ENCODE measurements around the gene ROGDI.
"Not testable (repeated sequence)": the region's sequence is repeated elsewhere in the genome, so short reads cannot be mapped to it uniquely, and the experiment has no call there.

The ROGDI gene

DNA sequence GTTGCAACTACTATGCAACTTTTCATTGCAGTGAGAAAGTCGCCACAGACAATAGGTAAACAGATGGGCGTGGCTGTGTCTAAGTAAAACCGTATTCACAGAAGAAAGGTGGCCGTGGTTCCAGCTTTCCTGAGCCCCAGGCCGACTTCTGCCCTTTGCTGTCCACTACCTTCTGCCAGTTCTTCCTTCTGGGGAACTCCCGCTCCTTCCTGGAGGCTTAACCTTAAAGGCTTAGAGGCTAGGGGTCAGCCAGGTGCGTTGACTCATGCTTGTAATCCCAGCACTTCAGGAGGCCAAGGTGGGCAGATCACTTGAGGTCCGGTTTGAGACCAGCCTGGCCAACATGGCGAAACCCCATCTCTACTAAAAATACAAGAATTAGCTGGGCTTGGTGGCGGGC, 12.2 kb downstream of the ROGDI start:
- DNase-seq = no peak

GRCh38 chr16:4788910-4789309, 13.5 kb downstream of the ROGDI start:
- DNase-seq = no peak

- no peak for DNase-seq
Measured at GRCh38 chr16:4788489-4788889, 13.9 kb downstream of the ROGDI start.

DNA sequence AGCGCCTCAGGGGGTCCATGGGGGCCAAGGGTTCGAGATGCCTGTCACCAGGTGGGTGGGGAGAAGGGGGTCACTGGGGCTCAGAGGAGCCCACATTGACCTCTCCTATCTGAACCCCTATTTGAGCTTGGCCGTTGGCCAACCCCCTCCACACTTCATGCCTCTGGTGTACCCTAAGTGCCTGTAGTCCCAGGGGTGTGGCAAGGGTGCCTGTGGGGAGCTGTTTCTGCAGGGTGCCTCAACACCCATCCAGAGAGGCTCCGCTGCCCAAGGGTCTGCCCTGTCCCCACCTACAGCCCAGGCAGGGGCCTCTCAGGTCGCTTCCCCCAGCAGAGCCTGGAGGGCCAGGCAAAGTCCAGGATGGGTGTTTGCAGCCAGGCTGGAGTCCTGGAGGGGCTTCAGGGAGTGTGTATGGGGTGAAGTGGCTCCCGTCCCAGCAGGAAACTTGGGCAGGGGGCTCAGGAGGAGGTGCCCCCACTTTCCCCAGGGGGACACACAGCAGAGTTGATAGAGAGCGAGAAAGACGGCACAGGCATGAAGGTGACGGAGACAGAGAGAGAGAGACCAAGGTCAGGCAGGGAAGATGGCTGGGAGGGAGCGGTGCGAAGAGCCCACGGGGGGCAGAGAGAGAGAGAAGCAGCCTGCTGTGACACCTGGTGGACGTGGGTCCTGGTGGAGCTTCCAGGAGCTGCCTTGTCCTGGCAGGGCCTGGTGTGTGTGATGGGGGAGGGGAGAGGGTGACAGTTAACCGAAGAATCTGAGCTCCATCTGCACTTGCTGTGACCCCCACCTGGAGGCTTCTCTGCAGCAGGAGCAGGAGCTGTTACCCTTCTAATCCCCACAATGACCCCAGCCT, 14.6 kb downstream of the ROGDI start, which contains the start of gene SEPTIN12:
TSS of gene SEPTIN12 (minus strand) at position 719 of the 856 bp plus-strand sequence. CDS start at position 19, 700 bp downstream.
- DNase-seq = no peak

GRCh38 chr16:4787068-4787467, 15.4 kb downstream of the ROGDI start:
- DNase-seq = no peak

DNA sequence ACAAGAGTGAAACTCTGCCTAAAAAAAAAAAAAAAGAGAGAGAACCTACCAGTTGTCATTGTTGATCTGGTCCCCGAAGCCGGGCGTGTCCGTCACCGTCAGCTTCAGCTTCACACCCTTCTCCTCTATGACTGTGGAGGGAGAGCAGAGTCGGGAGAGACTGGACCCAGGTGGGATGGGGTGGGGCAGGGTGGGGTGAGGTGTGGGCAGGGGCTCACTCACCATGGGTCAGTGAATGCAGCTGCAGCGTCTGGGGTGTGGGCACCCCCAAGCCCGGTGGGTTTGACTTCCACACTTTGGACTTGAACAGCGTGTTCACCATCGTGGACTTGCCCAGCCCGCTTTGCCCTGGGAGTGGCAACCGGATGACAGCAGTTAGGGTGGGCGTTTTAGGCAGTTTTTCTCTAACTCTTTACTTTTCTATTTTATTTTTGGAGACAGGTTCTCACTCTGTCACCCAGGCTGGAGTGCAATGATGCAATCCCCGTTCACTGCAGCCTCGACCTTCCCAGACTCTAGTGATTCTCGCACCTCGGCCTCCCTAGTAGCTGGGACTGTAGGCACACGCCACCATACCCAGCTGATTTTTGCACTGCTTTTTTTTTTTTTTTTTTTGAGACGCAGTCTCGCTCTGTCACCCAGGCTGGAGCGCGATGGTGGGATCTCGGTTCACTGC, 16.5 kb downstream of the ROGDI start:
- DNase-seq = no peak

GRCh38 chr16:4784444-4784987, 17.9 kb downstream of the ROGDI start:
- not testable (repeated sequence) for DNase-seq

GRCh38 chr16:4783951-4784336, 18.5 kb downstream of the ROGDI start:
- DNase-seq = no peak

- DNase-seq = no peak
Measured at GRCh38 chr16:4783251-4783950, 19.0 kb downstream of the ROGDI start.

- DNase-seq = no peak
Measured at GRCh38 chr16:4780235-4780634, 22.2 kb downstream of the ROGDI start.

GRCh38 chr16:4778050-4778392, 24.4 kb downstream of the ROGDI start:
- no peak for DNase-seq

DNA sequence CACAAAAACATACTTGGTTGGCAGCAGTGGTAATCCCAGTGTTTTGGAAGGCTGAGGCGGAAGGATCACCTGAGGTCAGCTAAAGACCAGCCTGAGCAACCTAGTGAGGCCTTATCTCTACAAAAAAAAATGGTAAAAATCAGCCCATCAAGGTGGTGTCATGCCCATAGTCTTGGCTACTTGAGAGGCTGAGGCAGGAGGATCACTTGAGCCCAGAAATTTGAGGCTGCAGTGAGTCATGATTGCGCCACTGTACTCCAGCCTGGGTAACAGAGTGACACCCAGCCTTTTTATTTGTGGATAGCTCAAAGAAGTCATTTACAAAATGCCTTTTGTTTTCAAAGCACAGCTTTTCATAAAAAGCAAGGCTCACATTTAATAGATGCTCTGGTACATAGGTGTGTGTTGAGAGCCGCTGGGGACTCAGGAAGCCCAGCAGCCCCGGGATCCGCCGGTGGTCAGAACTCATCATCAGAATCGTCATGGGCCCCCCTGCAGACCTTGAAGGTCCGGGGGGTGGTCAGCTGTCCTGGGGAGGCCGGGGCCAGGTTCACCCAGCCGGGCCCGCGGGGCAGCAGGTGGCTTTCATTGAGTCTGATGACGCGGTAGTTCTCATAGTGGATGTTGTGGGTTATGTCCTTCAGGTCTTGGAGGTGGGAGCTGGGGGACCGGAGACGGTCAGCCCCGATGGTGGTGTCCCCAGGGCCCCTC, 24.9 kb downstream of the ROGDI start:
- DNase-seq = no peak

DNA sequence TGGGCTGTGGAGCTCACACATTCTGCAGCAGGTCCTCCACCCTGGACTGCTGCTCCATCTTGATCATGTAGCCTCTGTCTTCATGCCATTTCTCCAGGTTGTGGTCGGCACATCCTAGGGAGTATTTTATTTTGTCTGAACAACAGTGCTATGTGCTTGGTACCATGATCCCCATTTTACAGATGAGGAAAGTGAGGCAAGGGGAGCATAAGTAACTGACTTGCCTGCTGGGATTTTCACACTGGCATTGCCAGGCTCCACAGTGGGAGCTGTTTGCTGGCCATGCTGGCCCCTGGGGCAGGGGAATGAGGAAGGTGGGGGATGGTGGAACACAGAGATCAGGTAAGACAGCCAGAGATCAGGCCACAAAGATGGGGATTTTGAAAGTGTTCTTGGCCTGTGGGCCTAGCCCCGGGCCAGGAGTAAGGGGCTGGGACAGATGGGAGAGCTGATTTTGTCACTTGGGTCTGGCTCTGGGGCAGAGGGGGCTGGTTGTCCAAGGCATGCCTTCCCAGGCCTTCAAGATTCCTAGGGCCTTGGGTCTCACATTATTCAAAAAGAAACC, 26.2 kb downstream of the ROGDI start:
- DNase-seq = no peak

DNA sequence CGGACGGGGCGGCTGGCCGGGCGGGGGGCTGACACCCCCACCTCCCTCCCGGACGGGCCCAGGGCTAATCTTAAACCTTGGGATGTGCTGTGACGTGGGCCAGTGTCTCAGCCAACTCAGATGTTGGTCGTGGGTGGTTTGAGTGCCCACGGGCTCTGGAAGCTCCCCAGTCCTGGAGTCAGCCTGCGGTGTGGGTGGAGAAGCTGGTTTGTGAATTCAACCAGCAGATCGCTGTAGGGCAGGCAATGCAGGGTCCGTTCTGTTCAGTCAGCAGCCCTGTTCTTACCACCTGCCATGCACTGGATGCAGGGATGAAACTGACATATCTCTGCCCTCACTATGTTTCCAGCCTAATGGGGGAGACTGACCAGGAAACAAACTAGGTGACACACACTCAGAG, 27.4 kb downstream of the ROGDI start:
- DNase-seq = no peak

- DNase-seq = no peak
Measured at GRCh38 chr16:4772351-4772750, 30.1 kb downstream of the ROGDI start.

DNA sequence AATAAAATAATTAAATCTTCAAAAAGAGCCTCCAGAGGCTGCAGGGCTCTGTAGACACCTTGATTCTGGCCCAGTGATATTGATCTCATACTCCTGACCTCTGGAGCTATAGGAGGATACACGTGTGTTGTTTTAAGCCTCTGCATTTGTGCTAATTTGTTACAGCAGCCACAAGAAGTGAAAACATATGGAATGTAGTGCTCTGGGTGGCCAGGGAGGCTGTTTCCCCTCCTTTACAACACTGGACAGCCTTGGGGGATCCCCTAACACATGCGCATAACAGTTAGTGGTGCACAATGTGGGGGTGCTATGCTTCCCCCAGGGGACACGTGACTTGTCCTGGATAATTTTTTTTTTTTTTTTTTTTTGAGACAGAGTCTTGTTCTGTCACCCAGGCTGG, 30.8 kb downstream of the ROGDI start:
- DNase-seq = no peak

DNA sequence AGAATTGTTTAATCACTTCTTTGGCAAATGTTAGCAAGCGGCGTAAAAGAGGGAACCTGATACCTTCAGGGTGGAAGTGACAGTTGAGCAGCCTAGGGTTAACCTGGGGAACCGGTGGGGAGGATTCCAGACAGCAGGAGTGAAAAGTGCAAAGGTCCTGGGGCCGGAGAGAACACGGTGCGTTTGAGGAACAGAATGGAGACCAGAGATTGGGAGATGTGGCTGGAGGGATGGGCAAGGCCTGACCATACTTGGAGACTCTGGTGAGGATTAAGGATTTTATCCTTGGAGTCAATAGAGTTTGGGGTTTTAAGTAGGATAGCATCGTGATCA, 33.2 kb downstream of the ROGDI start:
- no peak for DNase-seq

- peak; percentile 71 to 86 for DNase-seq
Measured at GRCh38 chr16:4768549-4769305, 33.7 kb downstream of the ROGDI start.

DNA sequence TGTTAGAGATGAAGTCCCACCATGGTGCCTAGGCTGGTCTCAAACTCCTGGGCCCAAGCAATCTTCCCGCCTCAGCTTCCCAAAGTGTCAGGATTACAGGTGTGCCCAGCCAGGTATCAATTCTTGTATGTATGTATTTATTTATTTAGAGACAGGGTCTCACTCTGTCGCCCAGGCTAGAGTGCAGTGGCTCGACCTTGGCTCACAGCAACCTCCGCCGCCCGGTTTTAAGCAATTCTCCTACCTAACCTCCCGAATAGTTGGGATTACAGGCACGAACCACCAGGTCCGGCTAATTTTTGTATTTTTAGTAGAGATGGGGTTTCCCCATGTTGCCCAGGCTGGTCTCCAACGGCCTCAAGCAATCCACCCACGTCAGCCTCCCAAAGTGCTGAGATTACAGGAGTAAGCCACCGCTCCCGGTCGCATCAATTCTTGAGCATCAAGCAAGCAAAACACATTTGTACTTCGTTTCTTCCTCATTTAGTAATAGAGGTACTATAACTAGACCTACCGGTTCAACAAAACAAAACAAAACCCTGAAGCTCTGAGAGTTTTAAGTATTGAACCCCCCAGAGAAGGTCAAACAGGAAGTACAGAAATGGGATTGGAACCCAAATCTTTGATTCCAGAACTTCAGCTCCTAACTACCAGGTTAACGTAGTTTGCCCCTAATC, 34.4 kb downstream of the ROGDI start:
- DNase-seq = no peak

DNA sequence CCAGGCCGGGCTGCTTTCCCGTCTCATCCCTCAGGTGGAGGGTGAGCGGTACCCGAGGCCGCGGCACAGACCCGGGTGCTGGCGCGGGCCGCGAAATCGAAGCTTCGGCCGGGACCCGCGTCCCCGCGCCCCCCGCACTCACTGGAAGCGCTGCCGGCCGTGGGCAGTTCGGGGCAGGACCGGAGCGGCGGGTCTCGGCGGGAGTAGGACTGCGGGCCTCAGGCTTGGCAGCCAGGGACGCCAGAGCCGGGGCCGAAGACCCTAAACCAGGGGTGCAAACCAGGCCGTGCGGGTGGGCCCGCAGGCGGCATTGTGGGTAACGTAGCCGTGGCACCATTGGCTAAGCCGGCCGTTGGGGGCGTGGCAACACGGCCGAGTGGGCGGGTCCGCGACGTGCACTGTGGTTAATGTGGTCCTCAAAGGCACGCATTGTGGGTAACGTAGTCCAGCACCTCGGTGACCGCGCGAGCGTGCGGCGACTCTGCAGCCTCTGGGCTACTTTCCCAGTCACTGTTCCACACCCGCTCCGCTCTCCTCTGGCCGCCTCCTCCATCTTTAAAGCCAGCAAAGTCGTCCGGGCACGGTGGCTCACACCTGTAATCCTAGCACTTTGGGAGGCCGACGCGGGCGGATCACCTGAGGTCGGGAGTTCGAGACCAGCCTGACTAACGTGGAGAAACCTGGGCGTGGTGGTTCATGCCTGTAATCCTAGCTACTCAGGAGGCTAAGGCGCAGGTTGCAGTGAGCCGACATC, 35.4 kb downstream of the ROGDI start, which contains the start of gene ZNF500:
TSS of gene ZNF500 (minus strand) at position 288 of the 754 bp plus-strand sequence. CDS start 1,184 bp downstream, outside the sequence.
- peak; percentile 58 to 86 for DNase-seq

All from SW 1271 (cell line).